A549 (cell line): ENCODE data around the gene TSHR. TPM values are rescaled to one million over a fixed set of nuclear protein-coding genes. Genes with fewer than 3 reads are reported as not detected.

ENCODE experiments used
- ATAC-seq, 2 experiments: fragments of 200-7000 bp in 1 of 2; fragments of >200 bp in 1 of 2; cut with Nextera tagmentation in 1 of 2; cut with Tn5 transposase in 1 of 2; 3 replicates each; pipeline versions ENCODE4 v1.8.0 to v1.9.1; 2018 to 2020; ENCODE audit warnings: mild to moderate bottlenecking in 1 of 2, moderate library complexity in 1 of 2
- CTCF ChIA-PET: fragments of 300-600 bp; sonication (Branson Sonifier 250); formaldehyde crosslinking; extraction: SDS; loops from one replicate; lab custom pipeline; 2021; ENCODE audit warnings: antibody characterized with exemption, inconsistent platforms; lab: Yijun Ruan, JAX
- POLR2A ChIA-PET: fragments of 350-600 bp; formaldehyde crosslinking; extraction: SDS; loops from one replicate; lab custom pipeline; 2021; ENCODE audit warnings: antibody characterized with exemption, inconsistent platforms; lab: Yijun Ruan, JAX
- DNase-seq, 2 experiments: peaks; one replicate each; pipeline versions ENCODE4 v3.0.0 to v3.0.0-alpha.2; 2011 to 2016; ENCODE audit warnings: low read depth in 1 of 2, low spot score in 1 of 2
- FAIRE-seq: peaks from 2 replicates; lab custom pipeline; 2011; peaks lifted over from hg19 to GRCh38; lab: Jason Lieb, UNC
- H3K27ac ChIP-seq, 2 experiments: fragments of >200 bp; sonication (Bioruptor Twin); formaldehyde crosslinking; 3 replicates each; pipeline ENCODE4 v1.5.1; 2016 to 2017
- H3K4me1 ChIP-seq: fragments of >200 bp; sonication (Bioruptor Twin); formaldehyde crosslinking; 3 replicates; pipeline ENCODE4 v1.6.1; 2016
- H3K4me2 ChIP-seq: fragments of >200 bp; sonication (Bioruptor Twin); formaldehyde crosslinking; 3 replicates; pipeline ENCODE4 v1.6.1; 2016
- H3K4me3 ChIP-seq: fragments of >200 bp; sonication (Bioruptor Twin); formaldehyde crosslinking; 3 replicates; pipeline ENCODE4 v1.5.1; 2016
- H3K9me3 ChIP-seq: fragments of >200 bp; sonication (Bioruptor Twin); formaldehyde crosslinking; 3 replicates; pipeline ENCODE4 v1.6.1; 2016
- BCL3 ChIP-seq: fragments of >200 bp; sonication (Bioruptor Twin); formaldehyde crosslinking; IDR thresholded peaks from 3 replicates; pipeline ENCODE4 v1.6.1; 2016
- CBX2 ChIP-seq: fragments of 200-600 bp; sonication (generic); IDR thresholded peaks from 2 replicates; pipeline ENCODE4 v1.6.1; 2016; ENCODE audit warnings: low read depth, mild to moderate bottlenecking, borderline replicate concordance
- CBX8 ChIP-seq: fragments of 200-600 bp; sonication (generic); IDR thresholded peaks from 2 replicates; pipeline ENCODE4 v1.6.1; 2016
- CEBPB ChIP-seq, 2 experiments: fragments of >200 bp in 1 of 2; sonication (Bioruptor Twin) in 1 of 2; formaldehyde crosslinking in 1 of 2; IDR thresholded peaks; 2 replicates each; pipeline ENCODE4 v1.6.1; 2012 to 2016
- E2F6 ChIP-seq: IDR thresholded peaks from 2 replicates; pipeline ENCODE4 v1.6.1; 2012; ENCODE audit warnings: low read depth, borderline replicate concordance
- EHF ChIP-seq: fragments of 250-450 bp; sonication (Bioruptor Pico); IDR thresholded peaks from 2 replicates; pipeline ENCODE4 v1.5.0; 2020; ENCODE audit warnings: mild to moderate bottlenecking
- EHMT2 ChIP-seq: fragments of 200-600 bp; sonication (generic); IDR thresholded peaks from 2 replicates; pipeline ENCODE4 v1.6.1; 2016; ENCODE audit warnings: antibody characterized with exemption, low read depth, mild to moderate bottlenecking, moderate library complexity
- ELK1 ChIP-seq: fragments of 150-350 bp; IDR thresholded peaks from 2 replicates; pipeline ENCODE4 v1.6.1; 2014; ENCODE audit warnings: low read depth, mild to moderate bottlenecking, low read length
- EP300 ChIP-seq, 2 experiments: fragments of >200 bp; sonication (Bioruptor Twin); formaldehyde crosslinking; IDR thresholded peaks; 2 replicates in 1 of 2; 3 replicates in 1 of 2; pipeline ENCODE4 v1.6.1; 2016 to 2017
- FOSL2 ChIP-seq, 2 experiments: fragments of 450-650 bp in 1 of 2; fragments of >200 bp in 1 of 2; sonication (Bioruptor Twin) in 1 of 2; formaldehyde crosslinking; IDR thresholded peaks; 2 replicates each; pipeline versions ENCODE4 v1.5.0 to v1.6.1; 2016 to 2020; ENCODE audit warnings: mild to moderate bottlenecking in 1 of 2, moderate library complexity in 1 of 2
- GATA3 ChIP-seq: IDR thresholded peaks from 2 replicates; pipeline ENCODE4 v1.6.1; 2012; ENCODE audit warnings: borderline replicate concordance
- HES2 ChIP-seq: fragments of >200 bp; sonication (Bioruptor Twin); formaldehyde crosslinking; IDR thresholded peaks from 2 replicates; pipeline ENCODE4 v1.6.1; 2016
- HEYL ChIP-seq: fragments of 250-450 bp; sonication (Bioruptor Pico); IDR thresholded peaks from 2 replicates; pipeline ENCODE4 v1.8.0; 2021; ENCODE audit warnings: mild to moderate bottlenecking, moderate library complexity
- HOXB13 ChIP-seq: fragments of 250-450 bp; sonication (Bioruptor Pico); IDR thresholded peaks from 2 replicates; pipeline ENCODE4 v1.5.0; 2020; ENCODE audit warnings: low read depth, mild to moderate bottlenecking, moderate library complexity
- KDM5A ChIP-seq: fragments of 200-600 bp; sonication (generic); IDR thresholded peaks from 2 replicates; pipeline ENCODE4 v1.6.1; 2016; ENCODE audit warnings: antibody characterized with exemption, mild to moderate bottlenecking
- MAX ChIP-seq: IDR thresholded peaks from 2 replicates; pipeline ENCODE4 v1.6.1; 2012
- MAZ ChIP-seq: fragments of 150-350 bp; IDR thresholded peaks from 2 replicates; pipeline ENCODE4 v1.6.1; 2014; ENCODE audit warnings: antibody characterized with exemption, low read depth, low read length, borderline replicate concordance
- NFE2L2 ChIP-seq: fragments of 150-350 bp; conservative IDR thresholded peaks from 2 replicates; pipeline ENCODE4 v1.6.1; 2014; ENCODE audit warnings: low read length
- RAD21 ChIP-seq, 2 experiments: fragments of >200 bp in 1 of 2; sonication (Bioruptor Twin) in 1 of 2; formaldehyde crosslinking in 1 of 2; IDR thresholded peaks in 1 of 2; conservative IDR thresholded peaks in 1 of 2; 2 replicates in 1 of 2; 3 replicates in 1 of 2; pipeline ENCODE4 v1.6.1; 2012 to 2018; ENCODE audit warnings: inconsistent platforms in 1 of 2
- SMC3 ChIP-seq: fragments of >200 bp; sonication (Bioruptor Twin); formaldehyde crosslinking; IDR thresholded peaks from 3 replicates; pipeline ENCODE4 v1.6.1; 2018; ENCODE audit warnings: inconsistent platforms
- USF2 ChIP-seq: fragments of 450-650 bp; IDR thresholded peaks from 2 replicates; pipeline ENCODE4 v1.6.1; 2014; ENCODE audit warnings: antibody characterized with exemption
- ZNF302 ChIP-seq: fragments of 250-450 bp; sonication (Bioruptor Pico); IDR thresholded peaks from 2 replicates; pipeline ENCODE4 v1.9.0; 2021; ENCODE audit warnings: inconsistent platforms, mild to moderate bottlenecking, moderate library complexity
- WGBS: methylation state at CpG from one replicate; pipeline ENCODE4 v1.1.6; 2017; ENCODE audit errors: missing lambda C conversion rate; 5-methylcytosine and 5-hydroxymethylcytosine counted together
- polyA plus RNA-seq, 4 experiments: library from polyadenylated mRNA; depleted of rRNA in 3 of 4; stranded (reverse); fragments of >200 nt; fragmentation: RNase III in 1 of 4; extraction: RNeasy Plus Mini Kit Qiagen cat#74134 plus additional on column Dnase treatment in 1 of 4; gene quantifications; 2 replicates in 3 of 4; 3 replicates in 1 of 4; pipeline ENCODE4 v1.2.3, GENCODE V29; 2011 to 2017

The TSHR gene
- polyA plus RNA-seq, 2 of the 4 experiments (the other 2 are of a cell fraction) = not detected

GRCh38 chr14:80965037-80965436 lies 9.6 kb downstream of the TSHR start:
- ATAC-seq (no peak), FAIRE-seq (no peak), DNase-seq (no peak)
- Histone ChIP-seq H3K4me1 (no peaks in the 10 kb centered on the region), H3K4me3 (no peak overlapping the region), H3K27ac (no peak overlapping the region), H3K9me3 (no peaks in the 10 kb centered on the region), H3K4me2 (no peak overlapping the region)
- ChIA-PET CTCF (interaction anchor here (1.1 to 1.2 kb wide), 2 partner anchors 10 kb away, joined by 3 read pairs; partner anchors contain the start of gene TSHR), POLR2A (no interaction called here)
- 25% methylated on average over 5 of the region's 5 CpGs for WGBS
- TF ChIP-seq USF2 = no peak
- TF ChIP-seq MAX = no peak
- TF ChIP-seq FOSL2 (IDR thresholded peaks at IDR 0.05) = no peak
- no peak for TF ChIP-seq FOSL2 (CRISPR knock-in tag; IDR thresholded peaks at IDR 0.05)
- no peak for TF ChIP-seq CEBPB (IDR thresholded peaks at IDR 0.05)
- TF ChIP-seq NFE2L2 = no peak
- no peak for TF ChIP-seq HOXB13
- no peak for TF ChIP-seq E2F6
- TF ChIP-seq KDM5A = no peak

- Histone ChIP-seq H3K27ac (no peak overlapping the region), H3K9me3 (no peaks in the 10 kb centered on the region; the same call in 2 of the 3 replicates), H3K4me1 (no peaks in the 10 kb centered on the region), H3K4me2 (no peak overlapping the region), H3K4me3 (no peak overlapping the region)
- WGBS = 35% methylated on average over 5 of the region's 5 CpGs
- DNase-seq (no peak), ATAC-seq (no peak), FAIRE-seq (no peak)
- CTCF ChIA-PET = interaction anchor here (0.8 to 3.1 kb wide), 6 partner anchors 9 to 196 kb away, joined by 3 to 10 read pairs (median 4); partner anchors contain the start of gene TSHR
- POLR2A ChIA-PET = no interaction called here
- TF ChIP-seq CBX2 = no peak
- TF ChIP-seq EHF (CRISPR knock-in tag) = no peak
- TF ChIP-seq MAZ = no peak
- TF ChIP-seq ELK1 = no peak
- TF ChIP-seq MAX = no peak
- no peak for TF ChIP-seq RAD21 (conservative IDR thresholded peaks at IDR 0.05 in 1 of 2, IDR thresholded peaks at IDR 0.05 in 1 of 2)
- TF ChIP-seq SMC3 = no peak
- TF ChIP-seq ZNF302 (CRISPR knock-in tag) = no peak
- TF ChIP-seq GATA3 = no peak
- TF ChIP-seq HES2 = no peak
- TF ChIP-seq EHMT2 = no peak
- TF ChIP-seq HEYL = no peak
- TF ChIP-seq BCL3 = no peak
- no peak for TF ChIP-seq CBX8
- no peak for TF ChIP-seq EP300 (IDR thresholded peaks at IDR 0.05)
Measured at GRCh38 chr14:80973931-80974641, 18.7 kb downstream of the TSHR start.
